KBM-7 (cell line): ENCODE results near the gene DLGAP3.
"Not testable (repeated sequence)": the region's sequence is repeated elsewhere in the genome, so short reads cannot be mapped to it uniquely, and the experiment has no call there.

Source experiments
- DNase-seq: peaks from one replicate; pipeline ENCODE4 v3.0.0-alpha.2; 2015
- in situ Hi-C: fragments of 300-500 bp; cut with MboI; formaldehyde crosslinking; loops from 2 replicates; pipeline ENCODE4 v1.14.3; 2020; ENCODE audit warnings: low sequenced_read_pairs, low pct_unique_long_range_greater_than_20kb, mixed read lengths

Gene DLGAP3

GRCh38 chr1:34929497-34929852 lies at the start of gene DLGAP3:
DLGAP3 (minus strand) TSS chr1:34929650; CDS start chr1:34905383, 24,267 bp downstream.
- in situ Hi-C loops: no loop called here
- DNase-seq: no peak

GRCh38 chr1:34978921-34979320 lies 49.5 kb upstream of the DLGAP3 start:
- in situ Hi-C loops: no loop called here
- no peak for DNase-seq

GRCh38 chr1:34977858-34978257 lies 48.4 kb upstream of the DLGAP3 start:
- in situ Hi-C loops: no loop called here
- no peak for DNase-seq

GRCh38 chr1:34977210-34977471 lies 47.7 kb upstream of the DLGAP3 start:
- in situ Hi-C loops: no loop called here
- DNase-seq: no peak

GRCh38 chr1:34976384-34977209 lies 47.1 kb upstream of the DLGAP3 start:
- in situ Hi-C loops: no loop called here

GRCh38 chr1:34975771-34976170 lies 46.3 kb upstream of the DLGAP3 start:
- in situ Hi-C loops: no loop called here
- DNase-seq: no peak

More at GRCh38 chr1:34976384-34977209, 47.1 kb upstream of the DLGAP3 start:
- DNase-seq: no peak

- no peak for DNase-seq
- in situ Hi-C loops: no loop called here
Observed at GRCh38 chr1:34975338-34975737, 45.9 kb upstream of the DLGAP3 start.

GRCh38 chr1:34974626-34975025 lies 45.2 kb upstream of the DLGAP3 start:
- in situ Hi-C loops: no loop called here
- DNase-seq: no peak

- in situ Hi-C loops: no loop called here
- no peak for DNase-seq
Observed at GRCh38 chr1:34973326-34973725, 43.9 kb upstream of the DLGAP3 start.

GRCh38 chr1:34970829-34971228 lies 41.4 kb upstream of the DLGAP3 start:
- in situ Hi-C loops: no loop called here

GRCh38 chr1:34970220-34970735 lies 40.8 kb upstream of the DLGAP3 start:
- in situ Hi-C loops: no loop called here
- no peak for DNase-seq

More at GRCh38 chr1:34970829-34971228, 41.4 kb upstream of the DLGAP3 start:
- no peak for DNase-seq

GRCh38 chr1:34968297-34968696 lies 38.8 kb upstream of the DLGAP3 start:
- DNase-seq, in situ Hi-C loops: not testable (repeated sequence)

- in situ Hi-C loops: not testable (repeated sequence)
Observed at GRCh38 chr1:34967672-34968071, 38.2 kb upstream of the DLGAP3 start.

GRCh38 chr1:34965597-34965996 lies 36.1 kb upstream of the DLGAP3 start:
- in situ Hi-C loops: no loop called here
- DNase-seq: no peak

More at GRCh38 chr1:34967672-34968071, 38.2 kb upstream of the DLGAP3 start:
- not testable (repeated sequence) for DNase-seq

GRCh38 chr1:34950428-34950827 lies 21.0 kb upstream of the DLGAP3 start:
- DNase-seq: no peak
- in situ Hi-C loops: no loop called here

GRCh38 chr1:34948739-34949138 lies 19.3 kb upstream of the DLGAP3 start:
- in situ Hi-C loops, DNase-seq: not testable (repeated sequence)

GRCh38 chr1:34947641-34948314 lies 18.3 kb upstream of the DLGAP3 start:
- in situ Hi-C loops, DNase-seq: not testable (repeated sequence)

- in situ Hi-C loops: no loop called here
Observed at GRCh38 chr1:34946211-34946610, 16.8 kb upstream of the DLGAP3 start.

GRCh38 chr1:34941798-34942197 lies 12.3 kb upstream of the DLGAP3 start:
- in situ Hi-C loops, DNase-seq: not testable (repeated sequence)

More at GRCh38 chr1:34946211-34946610, 16.8 kb upstream of the DLGAP3 start:
- DNase-seq: no peak

GRCh38 chr1:34930702-34931071 lies 1.2 kb upstream of the DLGAP3 start:
- in situ Hi-C loops: no loop called here

More at GRCh38 chr1:34930702-34931071, 1.2 kb upstream of the DLGAP3 start:
- DNase-seq: no peak
